NB4 (cell line): Measurements from ENCODE around the gene SDC3.

ENCODE experiments used
- CTCF ChIP-seq: IDR thresholded peaks from one replicate; pipeline ENCODE4 v1.5.1; 2012; ENCODE audit warnings: low read depth, low read length
- MAX ChIP-seq: IDR thresholded peaks from 2 replicates; pipeline ENCODE4 v1.6.1; 2011; ENCODE audit warnings: low read depth, low read length
- POLR2A ChIP-seq: IDR thresholded peaks from 2 replicates; pipeline ENCODE4 v1.6.1; 2011; ENCODE audit warnings: mild to moderate bottlenecking; ENCODE audit not compliant: insufficient read length; ENCODE audit errors: extremely low read depth

GRCh38 chr1:30820299-30820698, 88.3 kb downstream of the SDC3 start:
- TF ChIP-seq CTCF, result no peak
- no peak for TF ChIP-seq POLR2A
- no peak for TF ChIP-seq MAX
